ENCODE measurements around the gene GOPC. TPM values are rescaled to one million over a fixed set of nuclear protein-coding genes. Genes with fewer than 3 reads are reported as not detected.

GOPC gene
- total and polyA plus RNA-seq, 2 of the 8 experiments (the other 6 are each of a cell fraction or from before 2014, with no cell fraction given): 5.3 to 19.4 TPM

DNA sequence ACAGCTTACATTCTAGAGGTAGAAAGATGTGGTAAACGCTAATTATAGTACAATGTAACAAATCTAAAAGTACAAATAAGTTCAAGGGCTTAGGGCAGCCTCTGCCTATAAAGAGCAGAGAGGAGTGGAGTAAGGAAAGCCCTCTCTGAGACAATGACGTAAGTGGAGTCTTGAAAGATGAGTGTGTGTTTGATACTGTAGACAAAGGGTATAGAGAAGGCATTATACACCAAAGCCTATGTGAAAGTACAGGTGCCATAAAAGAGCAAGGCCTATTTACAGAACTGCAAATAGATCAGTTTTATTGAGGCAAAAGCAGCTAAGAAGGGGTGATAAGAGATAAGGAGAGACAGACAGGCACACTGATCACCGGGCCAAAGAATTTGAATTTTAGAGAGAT is 10.9 kb downstream of the GOPC start:
- H2AK5ac ChIP-seq (ENCODE audit: low read depth, low read length): no peak overlapping the region
- ChIA-PET CTCF (ENCODE audit: partially characterized antibody) (no interaction called here), POLR2A (ENCODE audit: partially characterized antibody) (no interaction called here)
- no peaks in the 10 kb centered on the region for H3K23me2 ChIP-seq (ENCODE audit: low read depth, low read length)
- no peak overlapping the region for H2BK120ac ChIP-seq (replicated peaks; ENCODE audit: low read depth, low read length)
- no peak overlapping the region for H3K9ac ChIP-seq (replicated peaks in 1 of 4; ENCODE audit: extremely low read depth in 1 of 4, low read depth in 3 of 4, low read length in 3 of 4)
- WGBS, 2 experiments (ENCODE audit: extremely low coverage in 1 of 2, insufficient coverage in 1 of 2, insufficient read length in 1 of 2, insufficient replicate concordance in 2 of 2, low coverage in 1 of 2, low lambda C conversion rate in 2 of 2, missing lambda C conversion rate in 1 of 2): 89% methylated on average over 3 of the region's 3 CpGs; no CpG with 5 or more reads in 1 of the 2 experiments
- H4K5ac ChIP-seq (ENCODE audit: insufficient read length, low read depth, low read length): no peak overlapping the region
- no peaks in the 10 kb centered on the region for H3K27me3 ChIP-seq (replicated peaks in 1 of 4; ENCODE audit: control insufficient read depth in 3 of 4, extremely low read depth in 1 of 4, insufficient read depth in 3 of 4, low read length in 3 of 4)
- H3K9me3 ChIP-seq (ENCODE audit: insufficient read depth in 2 of 2, low read depth in 1 of 2, low read length in 1 of 2): no peaks in the 10 kb centered on the region
- no peaks in the 10 kb centered on the region for H3K4me1 ChIP-seq (replicated peaks in 1 of 4; ENCODE audit: control insufficient read depth in 3 of 4, insufficient read depth in 4 of 4, low read length in 3 of 4)
- no peak overlapping the region for H2BK15ac ChIP-seq (ENCODE audit: low read length)
- no peak overlapping the region for H2BK5ac ChIP-seq (ENCODE audit: low read depth, low read length)
- H4K8ac ChIP-seq (ENCODE audit: extremely low read depth, insufficient read depth, low read length): no peak overlapping the region
- no peak overlapping the region for H3K4me3 ChIP-seq (ENCODE audit: extremely low read depth in 1 of 4, insufficient read depth in 2 of 4, low read depth in 3 of 4, low read length in 4 of 4)
- no peak overlapping the region for H3K4ac ChIP-seq (replicated peaks; ENCODE audit: insufficient read length, low read depth, low read length)
- DNase-seq (ENCODE audit: low read depth in 1 of 2, low spot score in 2 of 2) (no peak), FAIRE-seq (no peak)
- H4K20me1 ChIP-seq (replicated peaks in 1 of 2; ENCODE audit: control insufficient read depth in 1 of 2, insufficient read depth in 2 of 2, low read length in 2 of 2): no peaks in the 10 kb centered on the region
- no peak overlapping the region for H3K14ac ChIP-seq (ENCODE audit: insufficient read length)
- no peak overlapping the region for H3K27ac ChIP-seq (ENCODE audit: low read depth, low read length)
- H4K91ac ChIP-seq (replicated peaks; ENCODE audit: insufficient read length, low read length): no peak overlapping the region
- no peaks in the 10 kb centered on the region for H3K79me1 ChIP-seq (ENCODE audit: low read depth, low read length)
- H3K56ac ChIP-seq (replicated peaks; ENCODE audit: insufficient read length, low read depth, low read length): no peak overlapping the region
- H3K79me2 ChIP-seq (ENCODE audit: control insufficient read depth in 1 of 2, insufficient read depth in 2 of 2, low read length in 2 of 2): peaks cover 0 to 33% of the 10 kb centered on the region in 2 experiments; a peak in 2 of 4 replicates
- no peak overlapping the region for H2BK20ac ChIP-seq (ENCODE audit: low read length)
- no peak for TF ChIP-seq CREB1 (IDR thresholded peaks at IDR 0.05)
- no peak for TF ChIP-seq ATF3 (IDR thresholded peaks at IDR 0.05; ENCODE audit: insufficient read depth, low read depth, low read length)
- no peak for TF ChIP-seq ATF2 (IDR thresholded peaks at IDR 0.05; ENCODE audit: low read length)
- TF ChIP-seq HDAC2 (IDR thresholded peaks at IDR 0.05; ENCODE audit: borderline replicate concordance in 1 of 2, low read depth in 2 of 2, low read length in 2 of 2): no peak
- no peak for TF ChIP-seq SIRT6 (IDR thresholded peaks at IDR 0.05; ENCODE audit: low read length)
- H3K4me2 ChIP-seq (ENCODE audit: insufficient read depth in 1 of 2, low read depth in 2 of 2, low read length in 2 of 2): no peak overlapping the region
- H2BK12ac ChIP-seq (ENCODE audit: low read depth, low read length): no peak overlapping the region
- H2AFZ ChIP-seq (ENCODE audit: low read length): no peak overlapping the region
- H3K23ac ChIP-seq (ENCODE audit: insufficient read length): no peak overlapping the region
- no peak overlapping the region for H3K18ac ChIP-seq (ENCODE audit: extremely low read depth, low read length)
- peaks cover 0 to 10% (median 0%) of the 10 kb centered on the region in 4 experiments; a peak in 4 of 8 replicates for H3K36me3 ChIP-seq (ENCODE audit: control insufficient read depth in 2 of 4, insufficient read depth in 4 of 4, low read length in 3 of 4)
